HCT116 (cell line): ENCODE measurements around the gene TMEM51. TPM values are rescaled to one million over a fixed set of nuclear protein-coding genes. Genes with fewer than 3 reads are reported as not detected.

ENCODE experiments used
- ATAC-seq: fragments of 200-7000 bp; cut with Tn5 transposase; 2 replicates; pipeline ENCODE4 v1.9.1; 2020; ENCODE audit warnings: mild to moderate bottlenecking, moderate library complexity
- BruUV-seq: library from RNA; stranded (reverse); fragments of 400-500 nt; replicated peaks from 2 replicates; lab custom pipeline; 2021; lab: Mats Ljungman, UMichigan
- CTCF ChIA-PET: fragments of 300-600 bp; sonication (Branson Sonifier 250); formaldehyde crosslinking; loops from one replicate; lab custom pipeline; 2021; ENCODE audit warnings: antibody characterized with exemption; lab: Charles Lee
- POLR2A ChIA-PET: fragments of 300-600, 350-600 bp; sonication (Branson Sonifier 250); formaldehyde crosslinking; loops from one replicate; lab custom pipeline; 2021; ENCODE audit warnings: antibody characterized with exemption; lab: Charles Lee
- RAD21 ChIA-PET, 2 experiments: fragments of 300-600 bp; sonication (Branson Sonifier 250); formaldehyde crosslinking; loops; one replicate each; lab custom pipeline; 2023; ENCODE audit warnings: low total read pairs in 2 of 2; ENCODE audit not compliant: uncharacterized antibody in 2 of 2, unreplicated experiment in 2 of 2, low non-redundant PET in 1 of 2; lab: Charles Lee
- DNase-seq: peaks from one replicate; pipeline ENCODE4 v3.0.0-alpha.2; 2010; ENCODE audit warnings: low read depth, low spot score
- H2AFZ ChIP-seq: fragments of 200-600 bp; shearing (Covaris generic), sonication (generic); 2 replicates; pipeline ENCODE4 v1.6.1; 2017; ENCODE audit warnings: low read depth, mixed run types, mixed read lengths, antibody characterized with exemption, low read length; ENCODE audit not compliant: poor library complexity, severe bottlenecking
- H3K27ac ChIP-seq: 2 replicates; pipeline ENCODE4 v1.5.1; 2012; ENCODE audit warnings: low read depth, low read length
- H3K27me3 ChIP-seq: fragments of 200-600 bp; sonication (generic); 2 replicates; pipeline ENCODE4 v1.6.1; 2016; ENCODE audit warnings: mixed run types, low read length, mixed read lengths; ENCODE audit not compliant: insufficient read depth
- H3K36me3 ChIP-seq, 2 experiments: fragments of 200-500 bp in 1 of 2; fragments of 200-600 bp in 1 of 2; sonication (Bioruptor generic) in 1 of 2; sonication (generic) in 1 of 2; 2 replicates each; pipeline versions ENCODE4 v1.5.1 to v1.6.1; 2014 to 2016; ENCODE audit warnings: low read length in 2 of 2, inconsistent platforms in 1 of 2, mixed read lengths in 1 of 2, mixed run types in 1 of 2; ENCODE audit not compliant: insufficient read depth in 2 of 2, control insufficient read depth in 1 of 2
- H3K4me1 ChIP-seq, 2 experiments: fragments of 200-600 bp in 1 of 2; sonication (generic) in 1 of 2; 2 replicates each; pipeline versions ENCODE4 v1.5.1 to v1.6.1; 2012 to 2017; ENCODE audit warnings: low read length in 2 of 2, inconsistent platforms in 1 of 2, mild to moderate bottlenecking in 1 of 2, mixed read lengths in 1 of 2, mixed run types in 1 of 2, moderate library complexity in 1 of 2; ENCODE audit not compliant: insufficient read depth in 2 of 2, control insufficient read depth in 1 of 2
- H3K4me2 ChIP-seq: fragments of 200-600 bp; sonication (generic); 2 replicates; pipeline ENCODE4 v1.6.1; 2017; ENCODE audit warnings: mixed run types, low read length, mixed read lengths
- H3K4me3 ChIP-seq, 2 experiments: fragments of 200-600 bp in 1 of 2; sonication (generic) in 1 of 2; replicated peaks in 1 of 2; 2 replicates each; pipeline ENCODE4 v1.5.1; 2011 to 2016; ENCODE audit warnings: low read length in 2 of 2, control low read depth in 1 of 2, low read depth in 1 of 2, mild to moderate bottlenecking in 1 of 2, mixed read lengths in 1 of 2, mixed run types in 1 of 2
- H3K79me2 ChIP-seq: fragments of 200-600 bp; sonication (generic); 2 replicates; pipeline ENCODE4 v1.6.1; 2017; ENCODE audit warnings: mild to moderate bottlenecking, mixed run types, low read length, moderate library complexity, mixed read lengths; ENCODE audit not compliant: insufficient read depth
- H3K9ac ChIP-seq: fragments of 200-600 bp; sonication (generic); 2 replicates; pipeline ENCODE4 v1.6.1; 2016; ENCODE audit warnings: low read length, mixed read lengths
- H3K9me2 ChIP-seq: fragments of 200-600 bp; sonication (generic), shearing (Covaris generic); 2 replicates; pipeline ENCODE4 v1.6.1; 2017; ENCODE audit warnings: mixed run types, mild to moderate bottlenecking, moderate library complexity; ENCODE audit not compliant: insufficient read depth
- H3K9me3 ChIP-seq, 2 experiments: fragments of 200-500 bp in 1 of 2; fragments of 200-600 bp in 1 of 2; sonication (Bioruptor generic) in 1 of 2; sonication (generic) in 1 of 2; 2 replicates each; pipeline ENCODE4 v1.6.1; 2014 to 2017; ENCODE audit warnings: low read length in 2 of 2, mixed read lengths in 2 of 2, inconsistent platforms in 1 of 2, low read depth in 1 of 2, mild to moderate bottlenecking in 1 of 2, mixed run types in 1 of 2, moderate library complexity in 1 of 2; ENCODE audit not compliant: control insufficient read depth in 1 of 2, insufficient read depth in 1 of 2
- H4K20me1 ChIP-seq: fragments of 200-600 bp; sonication (generic), shearing (Covaris generic); 2 replicates; pipeline ENCODE4 v1.6.1; 2017; ENCODE audit warnings: mixed run types, mild to moderate bottlenecking, moderate library complexity; ENCODE audit not compliant: insufficient read depth
- ATF3 ChIP-seq: IDR thresholded peaks from 2 replicates; pipeline ENCODE4 v1.6.1; 2012
- CBX3 ChIP-seq: IDR thresholded peaks from 2 replicates; pipeline ENCODE4 v1.6.1; 2012; ENCODE audit warnings: low read depth
- CEBPB ChIP-seq: IDR thresholded peaks from 2 replicates; pipeline ENCODE4 v1.6.1; 2012; ENCODE audit warnings: low read depth
- EGR1 ChIP-seq: IDR thresholded peaks from 2 replicates; pipeline ENCODE4 v1.6.1; 2012; ENCODE audit warnings: low read depth
- ELF1 ChIP-seq: IDR thresholded peaks from 2 replicates; pipeline ENCODE4 v1.6.1; 2012; ENCODE audit warnings: low read depth, borderline replicate concordance
- EZH2phosphoT487 ChIP-seq: fragments of 200-600 bp; IDR thresholded peaks from 2 replicates; pipeline ENCODE4 v1.6.1; 2018; ENCODE audit warnings: antibody characterized with exemption, borderline replicate concordance
- FOSL1 ChIP-seq: IDR thresholded peaks from 2 replicates; pipeline ENCODE4 v1.6.1; 2012; ENCODE audit warnings: low read depth
- JUND ChIP-seq: IDR thresholded peaks from 2 replicates; pipeline ENCODE4 v1.6.1; 2012
- MAX ChIP-seq: IDR thresholded peaks from 2 replicates; pipeline ENCODE4 v1.6.1; 2012
- POLR2A ChIP-seq: IDR thresholded peaks from 2 replicates; pipeline ENCODE4 v1.7.0; 2011; ENCODE audit warnings: borderline replicate concordance; ENCODE audit not compliant: insufficient read depth, insufficient read length; ENCODE audit errors: extremely low read depth
- POLR2AphosphoS5 ChIP-seq: IDR thresholded peaks from 2 replicates; pipeline ENCODE4 v1.6.1; 2011; ENCODE audit warnings: mild to moderate bottlenecking, low read depth, low read length, moderate library complexity
- RAD21 ChIP-seq: IDR thresholded peaks from 2 replicates; pipeline ENCODE4 v1.6.1; 2012; ENCODE audit warnings: low read depth, mild to moderate bottlenecking
- REST ChIP-seq: IDR thresholded peaks from 2 replicates; pipeline ENCODE4 v1.6.1; 2012; ENCODE audit warnings: low read depth
- SIN3A ChIP-seq: IDR thresholded peaks from 2 replicates; pipeline ENCODE4 v1.6.1; 2012; ENCODE audit warnings: low read depth
- SP1 ChIP-seq: IDR thresholded peaks from 2 replicates; pipeline ENCODE4 v1.6.1; 2012; ENCODE audit warnings: low read depth
- SRF ChIP-seq: IDR thresholded peaks from 2 replicates; pipeline ENCODE4 v1.6.1; 2012; ENCODE audit warnings: low read depth
- TCF7L2 ChIP-seq: IDR thresholded peaks from 2 replicates; pipeline ENCODE4 v1.7.0; 2011; ENCODE audit warnings: borderline replicate concordance, inconsistent platforms; ENCODE audit not compliant: insufficient read depth, insufficient read length; ENCODE audit errors: extremely low read depth
- YY1 ChIP-seq: IDR thresholded peaks from 2 replicates; pipeline ENCODE4 v1.6.1; 2011; ENCODE audit warnings: low read length, low read depth, moderate library complexity, mild to moderate bottlenecking; ENCODE audit not compliant: insufficient replicate concordance; ENCODE audit errors: extremely low read depth
- ZBTB33 ChIP-seq: IDR thresholded peaks from 2 replicates; pipeline ENCODE4 v1.6.1; 2011; ENCODE audit warnings: mild to moderate bottlenecking, low read length, moderate library complexity; ENCODE audit not compliant: insufficient replicate concordance; ENCODE audit errors: extremely low read depth
- ZFX ChIP-seq: fragments of 450-650 bp; IDR thresholded peaks from 2 replicates; pipeline ENCODE4 v1.6.1; 2017
- ZNF274 ChIP-seq: fragments of 200-500 bp; sonication (Bioruptor generic); IDR thresholded peaks from 2 replicates; pipeline ENCODE4 v1.6.1; 2014; ENCODE audit warnings: mild to moderate bottlenecking, low read depth, low read length, inconsistent platforms
- intact Hi-C: fragments of 100-400 bp; cut with micrococcal nuclease; formaldehyde crosslinking; loops from 2 replicates; pipeline ENCODE4 v1.10.0; 2022
- total RNA-seq: library from RNA; stranded (reverse); gene quantifications from one replicate; pipeline ENCODE4 v1.2.1, GENCODE V29; 2021; ENCODE audit not compliant: unreplicated experiment

The TMEM51 gene
- total RNA-seq, 1 experiment from 2014 or later = 16.6 TPM

GRCh38 chr1:15246960-15247614 is 93.5 kb downstream of the TMEM51 start, which contains the start of gene FHAD1:
Gene FHAD1 (plus strand): TSS chr1:15247223. CDS start chr1:15251785, 4,562 bp downstream.
- Histone ChIP-seq H3K4me1 (peaks cover 0 to 17% of the 10 kb centered on the region in 2 experiments; a peak in 2 of 4 replicates), H3K36me3 (no peaks in the 10 kb centered on the region), H3K9me3 (no peaks in the 10 kb centered on the region), H3K4me3 (peak within 1 kb of the TSS; percentile 38 to 59), H3K27me3 (no peaks in the 10 kb centered on the region), H2AFZ (peak within 1 kb of the TSS; percentile 38), H3K27ac (peak within 1 kb of the TSS; percentile 10; the same call in 1 of the 2 replicates), H3K79me2 (no peaks in the 10 kb centered on the region), H3K4me2 (peak within 1 kb of the TSS; percentile 79), H3K9me2 (no peaks in the 10 kb centered on the region), H4K20me1 (no peaks in the 10 kb centered on the region), H3K9ac (peak within 1 kb of the TSS; percentile 64)
- ChIA-PET CTCF (no interaction called here), POLR2A (interaction anchor here (1.2 kb wide), 1 partner anchor 9 kb away, joined by 3 read pairs; no protein-coding TSS in a partner anchor), RAD21 (no interaction called here)
- DNase-seq = peak; percentile 57
- no TSS peak for BruUV-seq
- ATAC-seq = peak; percentile 89
- intact Hi-C loops = no loop called here
- no peak for TF ChIP-seq TCF7L2
- TF ChIP-seq POLR2AphosphoS5 = no peak
- peak; percentile 74; the same call in 1 of the 2 replicates for TF ChIP-seq CBX3
- no peak for TF ChIP-seq ZNF274
- no peak for TF ChIP-seq ATF3
- TF ChIP-seq SP1 = no peak
- TF ChIP-seq YY1 = peak; percentile 86
- TF ChIP-seq ELF1 = no peak
- no peak for TF ChIP-seq ZBTB33
- no peak for TF ChIP-seq SIN3A
- no peak for TF ChIP-seq JUND
- no peak for TF ChIP-seq RAD21
- TF ChIP-seq SRF = no peak
- TF ChIP-seq EGR1 = no peak
- TF ChIP-seq POLR2A = no peak
- no peak for TF ChIP-seq EZH2phosphoT487
- no peak for TF ChIP-seq FOSL1
- TF ChIP-seq REST = no peak
- peak; percentile 65; the same call in 1 of the 2 replicates for TF ChIP-seq MAX
- no peak for TF ChIP-seq CEBPB
- no peak for TF ChIP-seq ZFX
